ENCODE results near the gene ATP5F1E.
"Not testable (repeated sequence)": the region's sequence is repeated elsewhere in the genome, so short reads cannot be mapped to it uniquely, and the experiment has no call there.

ATP5F1E gene

DNA sequence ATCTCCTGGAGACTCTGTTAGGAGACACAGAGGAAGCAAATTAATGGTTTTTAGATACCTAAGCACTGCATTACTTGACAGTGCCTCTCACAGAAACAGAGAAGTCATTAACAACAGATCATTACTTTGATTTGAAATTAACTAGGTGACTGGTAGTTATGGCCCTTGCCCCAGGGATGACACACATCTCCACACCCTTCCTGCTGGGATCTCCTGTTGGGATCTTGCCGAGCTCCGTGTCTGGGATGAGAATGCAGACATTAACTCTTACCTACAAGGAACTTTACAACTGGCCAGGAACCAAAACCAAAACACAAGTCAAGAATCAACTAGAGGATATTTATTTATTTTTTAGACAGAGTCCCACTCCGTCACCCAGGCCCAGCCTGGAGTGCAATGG is 12.7 kb upstream of the ATP5F1E start:
- TF ChIP-seq POLR2AphosphoS5 (IDR thresholded peaks at IDR 0.05; ENCODE audit: low read depth, low read length) (no peak), POU2F2 (IDR thresholded peaks at IDR 0.05; ENCODE audit: low read depth, low read length) (no peak), POLR2A (IDR thresholded peaks at IDR 0.05; ENCODE audit: low read depth, low read length) (no peak), PAX5 (IDR thresholded peaks at IDR 0.05; ENCODE audit: insufficient read depth, low read length, severe bottlenecking) (no peak), TAF1 (IDR thresholded peaks at IDR 0.05; ENCODE audit: low read depth, low read length) (no peak), SPI1 (IDR thresholded peaks at IDR 0.05; ENCODE audit: low read depth, low read length) (no peak)
- DNase-seq (ENCODE audit: insufficient read length, low spot score) (no peak), FAIRE-seq (no peak)

GRCh38 chr20:59044295-59044694 is 12.2 kb upstream of the ATP5F1E start:
- TF ChIP-seq TAF1 (IDR thresholded peaks at IDR 0.05; ENCODE audit: low read depth, low read length), result no peak
- no peak for TF ChIP-seq PAX5 (IDR thresholded peaks at IDR 0.05; ENCODE audit: insufficient read depth, low read length, severe bottlenecking)
- TF ChIP-seq POU2F2 (IDR thresholded peaks at IDR 0.05; ENCODE audit: low read depth, low read length), result no peak
- TF ChIP-seq SPI1 (IDR thresholded peaks at IDR 0.05; ENCODE audit: low read depth, low read length), result no peak
- TF ChIP-seq POLR2A (IDR thresholded peaks at IDR 0.05; ENCODE audit: low read depth, low read length), result no peak
- no peak for TF ChIP-seq POLR2AphosphoS5 (IDR thresholded peaks at IDR 0.05; ENCODE audit: low read depth, low read length)
- DNase-seq (ENCODE audit: insufficient read length, low spot score) (no peak), FAIRE-seq (no peak)

GRCh38 chr20:59043698-59044097 is 11.6 kb upstream of the ATP5F1E start:
- no peak for TF ChIP-seq POU2F2 (IDR thresholded peaks at IDR 0.05; ENCODE audit: low read depth, low read length)
- no peak for TF ChIP-seq POLR2AphosphoS5 (IDR thresholded peaks at IDR 0.05; ENCODE audit: low read depth, low read length)
- no peak for TF ChIP-seq SPI1 (IDR thresholded peaks at IDR 0.05; ENCODE audit: low read depth, low read length)
- no peak for TF ChIP-seq TAF1 (IDR thresholded peaks at IDR 0.05; ENCODE audit: low read depth, low read length)
- no peak for TF ChIP-seq POLR2A (IDR thresholded peaks at IDR 0.05; ENCODE audit: low read depth, low read length)
- no peak for TF ChIP-seq PAX5 (IDR thresholded peaks at IDR 0.05; ENCODE audit: insufficient read depth, low read length, severe bottlenecking)
- DNase-seq (ENCODE audit: insufficient read length, low spot score), result no peak
- no peak for FAIRE-seq

DNA sequence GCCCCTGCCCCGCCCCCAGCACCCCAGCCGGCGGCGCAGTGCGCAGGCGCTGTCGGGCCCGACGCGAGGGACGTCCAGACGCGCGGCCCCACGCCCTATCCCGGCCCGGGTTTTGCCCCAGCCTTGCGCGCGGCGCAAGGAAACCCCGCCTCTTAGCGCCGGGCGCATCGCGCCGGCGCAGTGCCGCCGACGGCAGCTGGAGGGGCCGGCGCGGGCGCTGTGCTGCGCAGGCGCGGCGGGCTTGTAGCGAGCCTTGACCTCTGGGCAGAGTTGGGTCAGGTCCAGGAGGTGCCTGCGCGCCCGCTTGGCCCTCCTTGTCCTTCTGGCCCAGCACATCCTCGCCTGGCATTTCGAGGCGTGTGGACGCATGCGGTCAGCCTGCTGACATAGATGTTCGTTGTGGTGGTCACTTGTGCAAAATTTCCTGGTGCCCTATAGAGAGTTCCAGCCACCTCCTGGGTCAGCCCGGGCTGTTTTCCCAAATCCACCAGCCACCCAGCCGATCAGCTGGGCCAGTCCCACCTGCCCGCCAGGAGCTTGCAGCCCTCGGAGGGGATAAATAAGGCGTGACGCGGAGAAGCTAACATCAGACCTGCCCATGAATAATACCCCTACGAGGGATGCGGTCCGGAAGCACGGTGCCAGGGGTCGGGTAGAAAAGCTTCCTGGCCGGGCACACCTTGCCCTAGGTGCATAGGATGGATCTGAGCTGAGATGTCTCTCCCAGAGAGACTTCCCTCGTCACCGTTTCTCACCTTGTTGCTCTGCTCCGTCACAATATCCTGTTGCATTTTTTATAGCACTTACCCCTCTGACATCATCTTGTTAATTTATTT is 10.9 kb upstream of the ATP5F1E start:
- DNase-seq (ENCODE audit: insufficient read length, low spot score) (peak; percentile 97), FAIRE-seq (peak; percentile 94)
- TF ChIP-seq PAX5 (IDR thresholded peaks at IDR 0.05; ENCODE audit: insufficient read depth, low read length, severe bottlenecking) (no peak), POU2F2 (IDR thresholded peaks at IDR 0.05; ENCODE audit: low read depth, low read length) (no peak), POLR2AphosphoS5 (IDR thresholded peaks at IDR 0.05; ENCODE audit: low read depth, low read length) (peak; percentile 14; the same call in 1 of the 2 replicates), TAF1 (IDR thresholded peaks at IDR 0.05; ENCODE audit: low read depth, low read length) (no peak), SPI1 (IDR thresholded peaks at IDR 0.05; ENCODE audit: low read depth, low read length) (no peak)

GRCh38 chr20:59042151-59042795 is 10.1 kb upstream of the ATP5F1E start, which contains the start of gene PRELID3B:
Gene PRELID3B, minus strand, starts transcription at chr20:59042786. Its CDS starts 56 bp downstream, at chr20:59042730.
- DNase-seq (ENCODE audit: insufficient read length, low spot score) (no peak), FAIRE-seq (peak; percentile 35)
- TF ChIP-seq POU2F2 (IDR thresholded peaks at IDR 0.05; ENCODE audit: low read depth, low read length) (no peak), POLR2A (IDR thresholded peaks at IDR 0.05; ENCODE audit: low read depth, low read length) (peak; percentile 51), SPI1 (IDR thresholded peaks at IDR 0.05; ENCODE audit: low read depth, low read length) (no peak), PAX5 (IDR thresholded peaks at IDR 0.05; ENCODE audit: insufficient read depth, low read length, severe bottlenecking) (no peak), POLR2AphosphoS5 (IDR thresholded peaks at IDR 0.05; ENCODE audit: low read depth, low read length) (peak; percentile 79), TAF1 (IDR thresholded peaks at IDR 0.05; ENCODE audit: low read depth, low read length) (no peak; the same call in 1 of the 2 replicates)

GRCh38 chr20:59041487-59041886 is 9.4 kb upstream of the ATP5F1E start:
- not testable (repeated sequence) for FAIRE-seq

GRCh38 chr20:59040667-59041066 is 8.5 kb upstream of the ATP5F1E start:
- DNase-seq (ENCODE audit: insufficient read length, low spot score) (no peak), FAIRE-seq (no peak)
- TF ChIP-seq POLR2A (IDR thresholded peaks at IDR 0.05; ENCODE audit: low read depth, low read length), result no peak
- no peak for TF ChIP-seq POU2F2 (IDR thresholded peaks at IDR 0.05; ENCODE audit: low read depth, low read length)
- no peak for TF ChIP-seq PAX5 (IDR thresholded peaks at IDR 0.05; ENCODE audit: insufficient read depth, low read length, severe bottlenecking)
- no peak for TF ChIP-seq TAF1 (IDR thresholded peaks at IDR 0.05; ENCODE audit: low read depth, low read length)

More at GRCh38 chr20:59041487-59041886, 9.4 kb upstream of the ATP5F1E start:
- not testable (repeated sequence) for DNase-seq (ENCODE audit: insufficient read length, low spot score)

DNA sequence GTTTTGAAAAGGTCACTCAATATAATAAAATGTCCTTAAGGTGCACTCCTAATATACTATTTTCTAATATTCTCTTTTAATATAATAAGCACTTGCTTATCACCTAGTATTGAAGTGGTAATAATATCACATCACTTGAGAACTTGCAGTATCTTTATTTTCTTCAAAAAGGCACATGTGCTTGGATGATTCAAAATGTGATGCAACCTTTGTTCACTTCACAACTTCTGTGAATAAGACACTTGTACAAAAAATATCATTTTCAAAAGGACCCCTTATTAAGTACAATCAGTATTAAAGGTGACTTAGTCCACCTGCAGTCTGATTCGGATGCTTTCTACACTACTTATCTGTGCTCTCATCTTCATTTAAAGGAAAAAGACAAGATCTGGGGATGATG is 7.1 kb upstream of the ATP5F1E start:
- no peak for TF ChIP-seq TAF1 (IDR thresholded peaks at IDR 0.05; ENCODE audit: low read depth, low read length)
- TF ChIP-seq POLR2AphosphoS5 (IDR thresholded peaks at IDR 0.05; ENCODE audit: low read depth, low read length), result no peak
- TF ChIP-seq SPI1 (IDR thresholded peaks at IDR 0.05; ENCODE audit: low read depth, low read length), result no peak
- TF ChIP-seq POLR2A (IDR thresholded peaks at IDR 0.05; ENCODE audit: low read depth, low read length), result no peak
- TF ChIP-seq PAX5 (IDR thresholded peaks at IDR 0.05; ENCODE audit: insufficient read depth, low read length, severe bottlenecking), result no peak
- TF ChIP-seq POU2F2 (IDR thresholded peaks at IDR 0.05; ENCODE audit: low read depth, low read length), result no peak
- FAIRE-seq, result no peak
- DNase-seq (ENCODE audit: insufficient read length, low spot score), result no peak

DNA sequence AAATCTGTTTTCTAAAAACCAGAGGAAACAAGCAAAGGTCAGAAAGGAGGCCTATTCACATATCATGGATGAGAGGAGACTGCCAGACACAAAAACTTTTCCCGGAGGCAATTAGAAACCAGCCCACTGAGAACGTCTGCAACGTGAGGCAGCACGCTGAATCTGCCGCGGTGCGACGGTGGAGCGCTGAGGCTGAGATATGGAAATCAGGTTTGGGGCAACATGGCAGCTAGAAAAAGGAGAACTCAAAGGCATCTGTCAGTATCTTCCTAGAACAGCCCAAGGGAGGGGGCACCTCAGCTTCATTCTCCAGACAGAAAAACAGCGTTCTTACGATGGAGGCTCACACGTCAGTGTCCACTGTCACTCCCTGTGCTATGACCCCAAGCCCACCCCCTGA is 5.3 kb upstream of the ATP5F1E start:
- FAIRE-seq, result no peak
- no peak for TF ChIP-seq PAX5 (IDR thresholded peaks at IDR 0.05; ENCODE audit: insufficient read depth, low read length, severe bottlenecking)
- TF ChIP-seq SPI1 (IDR thresholded peaks at IDR 0.05; ENCODE audit: low read depth, low read length), result no peak
- TF ChIP-seq TAF1 (IDR thresholded peaks at IDR 0.05; ENCODE audit: low read depth, low read length), result no peak
- no peak for TF ChIP-seq POU2F2 (IDR thresholded peaks at IDR 0.05; ENCODE audit: low read depth, low read length)
- DNase-seq (ENCODE audit: insufficient read length, low spot score), result no peak

Data from GM12891 (cell line).